ENCODE results near the gene KCNQ1OT1. TPM values are rescaled to one million over a fixed set of nuclear protein-coding genes. Genes with fewer than 3 reads are reported as not detected.
"Not testable (repeated sequence)": the region's sequence is repeated elsewhere in the genome, so short reads cannot be mapped to it uniquely, and the experiment has no call there.

KCNQ1OT1 gene
- polyA plus RNA-seq, 1 donor, result 2.8 TPM

DNA sequence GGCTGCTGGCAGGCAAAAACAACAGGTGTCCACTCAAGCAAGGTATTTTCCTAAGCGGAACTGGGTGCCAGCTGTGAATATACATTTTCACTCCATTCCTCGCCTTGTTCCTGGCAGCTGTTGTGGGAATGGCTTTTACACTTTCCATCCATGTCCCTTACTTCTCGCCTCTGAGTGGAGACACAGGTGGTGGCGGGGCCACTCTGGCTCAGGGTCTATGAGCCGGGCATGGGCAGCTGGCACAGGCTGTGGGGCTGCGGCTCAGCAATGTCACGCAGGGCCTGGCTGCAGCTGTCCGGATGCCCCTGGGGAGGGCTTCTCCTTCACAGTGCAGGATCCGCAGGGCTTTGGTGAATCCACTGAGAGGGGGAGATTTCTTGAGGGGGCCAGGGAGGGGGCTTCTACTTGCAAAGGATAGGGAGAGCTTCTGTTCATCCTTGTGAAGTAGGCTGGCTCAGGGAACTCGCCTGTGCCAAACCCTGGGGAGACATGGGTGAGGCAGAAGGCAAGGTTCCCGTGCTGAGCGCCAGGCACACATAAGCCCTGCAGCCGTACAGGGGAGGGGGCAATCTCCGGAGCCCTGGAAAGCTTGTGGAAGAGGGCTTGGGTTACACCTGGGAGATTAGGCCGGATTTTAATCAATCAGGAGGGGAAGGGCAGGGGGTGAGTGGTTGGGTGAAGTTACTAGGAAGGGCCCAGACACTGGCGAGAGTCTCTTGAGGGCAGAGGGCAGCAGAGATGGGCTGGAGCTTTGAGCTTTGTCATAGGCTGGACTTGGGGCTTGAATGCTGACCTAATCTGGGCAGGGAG, 45.7 kb downstream of the KCNQ1OT1 start:
- DNase-seq, result no peak

- DNase-seq, result no peak
Measured at GRCh38 chr11:2653198-2653551, 46.6 kb downstream of the KCNQ1OT1 start.

GRCh38 chr11:2652333-2653197, 47.2 kb downstream of the KCNQ1OT1 start:
- DNase-seq, result no peak

DNA sequence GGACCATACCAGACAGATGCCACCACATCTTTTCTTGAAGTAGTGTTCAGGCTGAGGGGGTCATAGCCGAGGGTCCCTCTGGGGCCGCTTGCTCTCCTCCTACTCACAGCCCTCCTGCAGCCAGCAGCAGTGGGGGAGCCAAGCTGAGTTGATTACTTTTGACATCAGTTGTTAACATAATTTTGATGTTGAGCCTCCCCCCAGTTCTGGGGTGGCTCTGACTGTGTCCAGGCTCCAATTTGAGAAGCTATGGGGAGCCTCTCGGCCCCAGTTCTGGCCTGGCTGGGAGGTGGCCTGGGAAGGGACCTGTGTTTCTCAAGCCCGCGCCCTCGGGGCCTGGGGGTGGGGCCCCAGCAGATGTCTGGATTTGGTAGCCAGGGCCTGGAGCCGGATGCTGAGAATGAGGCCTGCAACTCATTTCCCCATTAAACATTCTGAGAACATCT, 47.9 kb downstream of the KCNQ1OT1 start:
- no peak for DNase-seq

DNA sequence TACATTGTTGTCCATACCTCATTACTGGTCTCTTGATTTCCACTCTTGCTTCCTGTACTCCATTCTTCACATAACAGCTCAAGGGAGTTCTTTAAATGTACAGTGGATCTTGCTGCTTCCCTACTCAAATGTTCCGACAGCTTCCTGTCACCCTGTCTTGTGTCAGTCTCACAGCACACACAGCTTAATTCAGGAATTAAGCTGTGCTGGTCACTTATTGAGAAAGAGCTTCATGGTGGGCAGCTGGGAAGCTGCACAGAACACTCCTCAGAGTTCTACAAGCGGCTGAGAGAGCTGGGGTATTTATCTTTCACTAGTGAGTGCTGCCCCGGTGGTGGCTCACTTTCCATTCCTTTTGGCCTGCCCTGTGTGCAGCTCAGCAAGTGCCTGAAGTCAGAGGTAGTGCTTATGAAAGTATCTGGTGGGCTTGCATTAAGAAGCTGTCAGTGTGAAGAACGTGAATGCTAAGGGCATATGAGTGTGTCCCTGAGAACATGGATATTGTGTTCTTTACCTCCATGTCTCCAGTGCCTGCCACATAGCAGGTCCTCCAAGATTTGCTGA, 48.7 kb downstream of the KCNQ1OT1 start:
- no peak for DNase-seq

GRCh38 chr11:2650343-2650867, 49.4 kb downstream of the KCNQ1OT1 start:
- no peak for DNase-seq

DNA sequence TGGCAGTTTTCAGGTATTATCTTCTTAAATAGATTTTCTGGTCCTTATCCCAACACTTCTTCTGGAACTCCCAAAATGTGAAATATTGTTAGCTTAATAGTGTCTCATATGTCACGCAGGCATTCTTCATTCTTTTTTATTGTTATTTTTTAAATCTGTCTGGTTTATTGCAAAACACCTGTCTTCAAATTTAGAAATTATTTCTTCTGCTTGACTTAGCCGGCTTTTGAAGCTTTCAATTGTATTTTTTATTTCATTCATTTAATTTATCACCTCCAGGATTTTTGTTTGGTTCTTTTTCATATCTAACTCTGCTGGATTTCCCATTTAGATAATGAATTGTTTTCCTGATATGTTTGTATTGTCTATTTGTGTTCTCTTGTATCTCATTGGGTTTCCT, 49.9 kb downstream of the KCNQ1OT1 start:
- DNase-seq, result no peak

DNA sequence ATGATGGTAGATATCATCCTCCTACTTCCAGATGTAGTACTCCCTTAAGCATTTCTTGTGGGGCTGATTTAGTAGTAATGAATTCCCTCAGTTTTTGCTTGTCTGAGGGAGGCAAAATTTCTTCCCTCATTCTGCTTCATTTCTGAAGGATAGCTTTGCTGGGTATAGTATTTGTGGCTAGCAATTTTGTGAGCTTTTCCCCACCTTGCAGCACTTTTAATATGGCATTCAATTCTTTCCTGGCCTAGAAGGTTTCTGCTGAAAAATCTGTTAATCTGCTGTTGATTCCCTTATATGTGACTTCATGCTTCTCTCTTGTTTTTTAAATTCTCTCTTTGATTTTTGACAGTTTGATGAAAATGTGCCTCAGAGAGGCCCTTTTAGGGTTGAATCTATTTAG, 50.4 kb downstream of the KCNQ1OT1 start:
- DNase-seq, result no peak

DNA sequence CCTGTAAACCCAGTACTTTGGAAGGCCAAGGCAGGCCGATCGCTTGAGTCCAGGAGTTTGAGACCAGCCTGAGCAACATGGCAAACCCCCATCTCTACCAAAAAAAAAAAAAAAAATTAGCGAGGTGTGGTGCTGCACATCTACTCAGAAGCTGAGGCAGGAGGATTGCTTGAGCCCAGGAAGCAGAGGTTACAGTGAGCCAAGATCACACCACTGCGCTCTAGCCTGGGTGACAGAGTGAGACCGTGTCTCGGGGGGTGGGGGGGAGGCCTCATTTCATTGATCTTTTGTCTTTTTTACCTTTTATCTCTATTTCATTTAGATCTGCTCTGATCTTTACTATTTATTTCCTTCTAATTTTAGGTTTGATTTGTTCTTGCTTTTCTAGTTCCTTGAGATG, 51.8 kb downstream of the KCNQ1OT1 start:
- DNase-seq, result no peak

GRCh38 chr11:2647167-2647566, 52.6 kb downstream of the KCNQ1OT1 start:
- DNase-seq, result no peak

- no peak for DNase-seq
Measured at GRCh38 chr11:2645779-2646118, 54.0 kb downstream of the KCNQ1OT1 start.

DNA sequence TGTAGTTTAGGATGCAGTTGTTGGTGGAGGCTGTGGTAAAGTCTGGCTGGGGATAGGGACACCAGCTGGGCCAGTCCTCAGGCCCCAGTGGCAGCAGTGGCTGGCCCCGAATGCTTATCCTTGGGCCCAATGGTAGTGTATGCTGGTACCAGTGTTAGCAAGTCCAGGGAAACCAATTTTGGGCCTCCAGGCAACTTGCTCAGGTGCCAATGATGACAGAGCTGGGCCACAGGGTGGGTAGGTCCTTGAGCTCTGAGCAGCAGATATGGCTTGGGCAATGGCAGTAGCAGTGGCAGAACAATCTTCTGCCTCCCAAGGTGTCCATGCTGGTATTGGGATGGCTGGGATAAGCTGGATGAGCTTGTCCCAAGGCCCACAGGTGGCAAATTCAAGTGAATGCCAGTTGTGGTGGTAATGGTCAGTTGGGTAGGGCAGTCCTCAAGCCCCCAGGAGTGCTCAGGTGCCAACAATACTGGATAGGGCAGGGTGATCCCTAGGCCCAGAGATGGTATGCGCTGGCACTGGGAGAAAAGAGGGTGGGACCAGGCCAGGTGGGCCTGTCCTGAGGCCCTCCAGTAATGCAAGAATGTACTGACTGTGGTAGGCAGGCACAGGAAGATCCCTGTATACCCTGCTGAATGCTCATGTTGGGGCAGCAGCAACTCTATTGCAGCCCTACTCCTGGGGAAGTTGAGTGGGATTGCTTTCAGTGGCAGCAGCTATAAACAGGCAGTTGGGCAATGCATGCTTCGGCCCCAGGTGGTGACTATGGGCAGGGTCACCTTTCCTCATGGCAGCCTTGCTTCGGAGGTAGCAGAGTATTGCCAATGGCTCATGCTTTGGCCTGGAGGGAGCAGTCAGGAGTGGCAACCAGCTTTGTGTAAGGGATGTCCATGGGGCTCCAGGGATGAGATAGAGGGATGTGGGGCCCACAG, 54.7 kb downstream of the KCNQ1OT1 start:
- DNase-seq, result no peak

DNA sequence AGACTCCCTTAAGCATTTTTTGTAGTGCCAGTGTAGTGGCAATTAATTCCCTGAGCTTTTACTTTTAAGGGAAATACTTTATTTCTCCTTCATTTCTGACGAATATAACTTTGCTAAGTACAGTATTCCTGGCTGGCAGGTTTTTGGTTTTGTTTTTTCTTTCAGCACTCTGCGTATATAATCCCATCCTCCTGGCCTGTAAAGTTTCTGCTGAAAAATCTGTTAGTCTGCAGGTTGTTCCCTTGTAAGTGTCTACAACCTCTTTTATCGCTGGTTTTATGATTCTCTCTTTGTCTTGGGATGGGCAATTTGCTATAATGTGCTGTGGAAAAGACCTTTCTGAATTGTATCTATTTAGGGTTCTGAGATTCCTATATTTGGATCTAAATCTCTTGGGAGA, 56.0 kb downstream of the KCNQ1OT1 start:
- no peak for DNase-seq

- no peak for DNase-seq
Measured at GRCh38 chr11:2641623-2642022, 58.2 kb downstream of the KCNQ1OT1 start.

DNA sequence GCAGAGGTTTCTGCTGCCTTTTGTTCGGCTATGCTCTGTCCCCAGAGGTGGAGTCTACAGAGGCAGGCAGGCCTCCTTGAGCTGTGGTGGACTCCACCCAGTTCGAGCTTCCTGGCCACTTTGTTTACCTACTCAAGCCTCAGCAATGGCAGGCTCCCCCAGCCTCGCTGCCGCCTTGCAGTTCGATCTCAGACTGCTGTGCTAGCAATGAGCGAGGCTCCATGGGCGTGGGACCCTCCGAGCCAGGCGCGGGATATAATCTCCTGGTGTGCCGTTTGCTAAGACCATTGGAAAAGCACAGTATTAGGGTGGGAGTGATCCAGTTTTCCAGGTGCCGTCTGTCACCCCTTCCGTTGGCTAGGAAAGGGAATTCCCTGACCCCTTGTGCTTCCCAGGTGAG, 60.0 kb downstream of the KCNQ1OT1 start:
- not testable (repeated sequence) for DNase-seq

DNA sequence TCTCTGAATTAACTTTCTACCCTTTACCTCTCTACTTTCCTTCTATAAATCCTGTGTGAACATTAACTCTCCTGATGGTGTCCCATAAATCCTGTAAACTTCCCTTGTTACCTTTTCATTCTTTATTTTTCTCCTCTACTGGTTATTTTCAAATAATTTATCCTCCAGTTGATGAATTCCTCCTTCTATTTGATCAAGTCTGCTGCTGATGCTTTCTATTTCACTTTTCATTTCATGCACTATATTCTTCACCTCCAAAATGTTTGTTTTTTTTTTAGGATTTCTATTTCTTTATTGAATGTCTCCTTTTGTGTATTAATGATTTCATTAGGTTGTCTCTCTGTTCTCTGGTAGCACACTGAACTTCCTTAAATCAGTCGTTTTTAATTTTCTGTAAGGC, 68.6 kb downstream of the KCNQ1OT1 start:
- DNase-seq, result no peak

- DNase-seq, result no peak
Measured at GRCh38 chr11:2630679-2631078, 69.1 kb downstream of the KCNQ1OT1 start.

- no peak for DNase-seq
Measured at GRCh38 chr11:2625183-2625582, 74.6 kb downstream of the KCNQ1OT1 start.

DNA sequence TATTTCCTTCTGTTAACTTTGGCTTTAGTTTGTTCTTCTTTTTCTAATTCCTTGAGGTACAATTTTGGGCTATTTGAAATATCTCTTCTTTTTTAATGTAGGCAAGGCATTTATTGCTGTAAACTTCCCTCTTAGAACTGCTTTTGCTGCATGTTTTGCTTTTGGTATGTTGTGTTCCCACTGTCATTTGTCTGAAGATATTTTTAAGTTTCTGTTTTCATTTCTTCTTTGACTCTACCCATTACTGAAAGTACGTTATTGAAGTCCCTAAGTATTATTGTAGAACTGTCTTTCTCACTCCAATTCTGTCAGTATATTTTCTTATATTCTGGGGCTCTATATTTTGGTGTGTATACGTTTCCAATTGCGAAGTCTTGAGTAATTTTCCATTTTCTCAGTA, 77.9 kb downstream of the KCNQ1OT1 start:
- no peak for DNase-seq

DNA sequence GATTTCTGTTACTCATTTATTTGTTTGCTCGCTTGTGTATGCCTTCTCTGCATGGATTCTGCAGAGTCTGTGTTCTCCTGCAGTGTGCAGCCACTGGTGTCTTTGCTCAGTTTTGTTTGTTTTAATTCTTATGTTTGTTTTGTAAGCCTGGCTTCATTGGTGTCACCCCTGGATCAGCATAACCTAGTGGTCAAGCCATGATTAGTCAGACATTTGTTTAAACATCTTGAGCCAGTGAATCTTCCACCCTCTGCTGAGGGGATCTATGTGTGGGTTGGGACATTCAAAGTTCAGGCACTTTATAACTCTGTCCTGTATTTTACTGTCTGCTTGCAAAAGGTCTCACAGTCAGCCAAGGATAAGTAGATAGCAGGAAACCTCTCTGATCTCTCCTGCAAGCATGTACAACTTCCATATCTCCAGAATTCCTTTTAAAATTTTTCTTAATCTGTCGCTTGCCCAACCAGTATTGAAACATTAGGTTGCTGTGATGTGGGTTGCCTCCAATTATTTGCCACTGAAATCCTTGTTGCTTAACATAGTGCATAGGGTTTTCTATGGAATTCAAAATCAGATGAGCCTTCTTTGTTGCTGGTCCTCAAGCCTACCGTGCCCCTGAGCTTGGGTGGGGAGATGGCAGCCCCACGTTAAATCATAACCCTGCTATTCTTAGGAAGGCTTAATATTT, 86.8 kb downstream of the KCNQ1OT1 start:
- no peak for DNase-seq

DNA sequence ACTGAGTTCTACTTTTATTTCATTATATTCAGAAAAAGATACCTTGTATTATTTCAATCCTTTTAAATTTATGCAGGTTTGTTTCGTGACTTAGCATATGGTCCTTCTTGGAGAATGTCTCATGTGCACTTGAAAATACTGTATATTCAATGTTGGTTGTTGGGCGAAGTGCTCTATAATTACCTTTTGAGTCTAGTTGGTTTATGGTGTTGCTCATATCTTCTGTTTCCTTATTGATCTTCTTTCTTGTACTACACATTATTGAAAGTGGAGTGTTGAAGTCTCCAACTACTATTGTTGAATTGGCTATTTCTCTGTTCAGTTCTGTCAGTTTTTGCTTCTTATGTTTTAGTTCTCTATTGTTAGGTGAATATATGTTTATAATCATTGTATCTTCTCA, 90.4 kb downstream of the KCNQ1OT1 start:
- DNase-seq, result no peak
